HG02623 (cell line): ENCODE data around the gene PTCHD1.

Experiments
- ATAC-seq: cut with Tn5 transposase; IDR thresholded peaks from one replicate; pipeline ENCODE4 v1.9.1; 2021; ENCODE audit warnings: moderate library complexity; ENCODE audit not compliant: unreplicated experiment

PTCHD1 gene

GRCh38 chrX:23394421-23394820 is 59.8 kb downstream of the PTCHD1 start:
- ATAC-seq = no peak

GRCh38 chrX:23396263-23396662 is 61.6 kb downstream of the PTCHD1 start:
- ATAC-seq = no peak

DNA sequence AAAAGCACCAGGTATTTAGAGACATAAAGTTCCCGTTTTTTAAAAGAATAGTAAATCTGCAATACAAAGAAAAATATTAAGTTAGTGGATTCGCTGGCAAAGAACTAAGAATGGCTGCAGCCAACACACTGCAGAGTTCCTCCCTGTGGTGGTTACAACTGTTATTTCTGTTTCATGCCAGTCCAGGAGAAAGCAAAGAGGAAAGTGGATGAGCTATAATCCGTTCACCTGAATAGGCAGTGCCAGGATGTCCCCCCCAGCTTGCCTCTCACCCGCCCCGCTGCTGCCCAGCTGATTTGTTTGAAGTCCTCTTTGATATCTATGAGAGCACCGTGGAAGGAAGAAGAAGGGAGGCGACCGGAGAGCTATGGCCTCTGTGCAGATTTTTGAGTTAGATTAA is 63.9 kb downstream of the PTCHD1 start:
- no peak for ATAC-seq

- no peak for ATAC-seq
These were observed 69.2 kb downstream of the PTCHD1 start for GRCh38 chrX:23403849-23404248.

- no peak for ATAC-seq
These were observed 88.3 kb downstream of the PTCHD1 start for GRCh38 chrX:23422912-23423311.

- no peak for ATAC-seq
These were observed 99.8 kb downstream of the PTCHD1 start for GRCh38 chrX:23434356-23434884.

DNA sequence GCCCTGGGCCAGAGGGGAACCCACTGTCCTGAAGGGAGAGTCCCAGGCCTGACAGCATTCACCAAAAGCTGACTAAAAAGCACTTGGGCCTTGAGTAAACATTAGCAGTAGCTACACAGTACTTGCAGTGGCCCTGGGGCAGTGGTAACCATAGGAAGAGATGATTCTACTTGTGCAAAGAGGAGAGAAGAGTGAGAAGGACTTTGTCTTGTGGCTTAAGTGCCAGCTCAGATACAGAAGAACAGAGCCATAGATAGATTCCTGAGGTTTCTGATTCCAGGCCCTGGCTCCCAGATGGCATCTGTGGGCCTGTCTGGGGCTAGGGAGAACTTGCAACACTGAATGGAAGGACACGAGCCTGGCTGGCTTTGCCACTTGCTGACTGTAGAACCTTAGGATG is 100.5 kb downstream of the PTCHD1 start:
- no peak for ATAC-seq

DNA sequence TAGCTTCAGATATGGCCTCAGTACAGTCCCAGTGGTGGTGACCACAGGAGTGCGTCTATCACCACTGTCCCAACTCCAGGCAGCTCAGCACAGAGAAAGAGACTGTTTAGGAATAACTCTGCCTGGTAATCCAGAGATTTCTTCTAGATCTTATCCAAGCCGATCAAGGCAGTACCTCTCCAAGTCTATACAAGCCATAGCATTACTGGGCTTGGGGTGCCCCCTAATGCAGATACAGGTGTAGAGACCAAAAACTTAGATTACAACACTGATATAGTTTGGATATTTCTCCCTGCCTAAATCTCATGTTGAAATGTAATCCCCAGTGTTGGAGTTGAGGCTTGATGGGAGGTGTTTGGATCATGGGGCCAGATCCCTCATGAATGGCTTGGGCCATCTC is 100.9 kb downstream of the PTCHD1 start:
- ATAC-seq = no peak

- no peak for ATAC-seq
These were observed 102.2 kb downstream of the PTCHD1 start for GRCh38 chrX:23436875-23437274.

DNA sequence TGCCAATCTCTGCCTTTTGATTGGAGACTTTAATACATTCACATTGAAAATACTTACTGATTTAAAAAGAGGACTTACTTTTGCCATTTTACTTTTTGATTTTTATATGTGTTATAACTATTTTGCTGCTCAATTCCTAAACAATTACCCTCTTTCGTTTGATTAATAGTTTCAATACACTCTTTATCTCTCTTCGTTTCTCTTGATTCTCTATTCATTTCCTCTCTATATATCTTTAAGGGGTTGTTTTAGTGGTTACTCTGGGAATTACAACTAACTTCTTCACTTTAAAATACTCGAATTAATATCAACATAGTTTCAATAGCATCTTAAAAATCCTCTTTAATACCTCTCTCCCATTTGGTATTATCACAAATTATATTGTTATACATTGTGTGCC is 116.6 kb downstream of the PTCHD1 start:
- ATAC-seq = no peak
